HL-60/S4 (cell line): ENCODE results near the gene SLC22A13.
"Not testable (repeated sequence)": the region's sequence is repeated elsewhere in the genome, so short reads cannot be mapped to it uniquely, and the experiment has no call there.

Experiments
- in situ Hi-C: fragments of 300-500 bp; cut with MboI; formaldehyde crosslinking; loops from 2 replicates; pipeline ENCODE4 v1.14.3; 2022; ENCODE audit warnings: low sequenced_read_pairs

The SLC22A13 gene

GRCh38 chr3:38264353-38264771 is 1.2 kb upstream of the SLC22A13 start:
- in situ Hi-C loops, result no loop called here

DNA sequence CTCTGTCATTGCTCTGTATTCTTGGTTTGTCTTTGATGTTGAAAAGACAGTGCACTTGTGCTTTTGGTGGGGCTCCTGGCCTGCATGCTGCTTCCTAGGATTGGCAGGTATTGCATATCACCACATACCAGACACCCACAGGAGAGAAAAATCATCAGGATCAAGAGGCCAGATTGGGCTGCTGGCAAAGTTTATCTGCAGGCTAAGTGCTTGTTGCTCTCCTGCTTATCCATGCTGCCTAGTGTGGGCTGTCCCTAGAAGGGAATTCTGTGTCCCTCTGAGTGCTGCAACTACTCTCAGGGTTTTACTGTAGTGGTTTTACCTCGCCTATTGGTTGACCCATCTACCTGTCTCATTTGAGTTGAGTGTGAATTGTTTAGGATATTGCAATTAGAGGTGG is 833 bp upstream of the SLC22A13 start:
- in situ Hi-C loops, result no loop called here

DNA sequence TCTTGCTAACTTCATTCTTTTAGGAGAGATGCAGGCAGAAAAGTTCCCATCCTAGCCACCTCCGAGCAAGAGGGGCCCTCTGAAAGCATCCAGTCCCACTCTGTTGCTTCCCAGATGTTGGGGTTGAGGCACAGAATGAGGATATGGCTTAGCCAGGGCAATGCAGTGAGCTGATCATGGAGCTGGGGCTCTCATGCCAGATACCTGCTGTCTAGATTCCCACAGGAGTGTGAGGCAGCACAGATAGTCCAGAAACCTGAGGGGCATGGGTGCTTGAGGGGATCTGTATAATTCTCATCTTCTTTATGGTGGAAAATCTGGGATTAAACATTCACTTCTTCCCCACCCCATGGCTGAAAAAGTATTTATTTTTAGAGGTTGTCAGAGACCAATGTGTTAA is 1.2 kb downstream of the SLC22A13 start:
- in situ Hi-C loops, result no loop called here

DNA sequence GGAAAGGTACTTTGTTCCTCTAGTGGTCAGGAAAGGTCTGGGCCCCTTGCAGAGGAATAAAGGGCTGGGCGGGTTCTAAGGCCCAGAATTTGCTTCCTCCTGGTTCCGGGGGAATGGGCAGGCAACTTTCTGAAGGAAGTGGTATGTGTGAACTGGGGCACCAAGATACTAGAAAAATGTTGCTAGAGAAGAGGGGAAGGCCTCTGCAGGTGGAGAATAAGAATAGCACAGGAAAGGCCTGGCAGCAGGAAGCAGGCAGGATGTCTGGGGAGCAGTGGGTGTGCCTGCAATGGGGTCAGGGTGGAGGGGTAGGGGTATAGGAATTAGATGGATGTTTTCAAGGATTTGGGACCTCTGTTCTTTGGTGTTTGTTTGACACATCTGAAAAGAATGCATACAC is 2.0 kb downstream of the SLC22A13 start:
- in situ Hi-C loops, result no loop called here

DNA sequence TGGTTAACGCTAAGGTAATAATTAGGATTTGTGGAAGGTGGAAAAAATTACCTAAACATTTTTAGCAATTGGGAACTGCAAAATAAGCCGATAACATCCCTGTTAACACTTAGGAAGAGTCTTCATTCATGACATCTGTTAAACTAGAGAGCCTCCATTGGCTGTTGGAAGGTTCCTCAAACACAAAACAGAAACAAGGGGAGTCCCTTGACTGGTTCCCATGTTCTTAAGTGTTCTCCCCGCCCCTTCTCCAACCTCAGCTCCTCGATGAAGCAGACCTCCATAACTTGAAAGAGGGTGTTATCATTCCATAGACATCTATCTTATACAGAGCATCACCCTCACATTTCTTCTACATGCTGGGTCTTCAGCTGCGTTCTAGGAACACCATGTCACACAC is 2.5 kb downstream of the SLC22A13 start:
- in situ Hi-C loops, result no loop called here

DNA sequence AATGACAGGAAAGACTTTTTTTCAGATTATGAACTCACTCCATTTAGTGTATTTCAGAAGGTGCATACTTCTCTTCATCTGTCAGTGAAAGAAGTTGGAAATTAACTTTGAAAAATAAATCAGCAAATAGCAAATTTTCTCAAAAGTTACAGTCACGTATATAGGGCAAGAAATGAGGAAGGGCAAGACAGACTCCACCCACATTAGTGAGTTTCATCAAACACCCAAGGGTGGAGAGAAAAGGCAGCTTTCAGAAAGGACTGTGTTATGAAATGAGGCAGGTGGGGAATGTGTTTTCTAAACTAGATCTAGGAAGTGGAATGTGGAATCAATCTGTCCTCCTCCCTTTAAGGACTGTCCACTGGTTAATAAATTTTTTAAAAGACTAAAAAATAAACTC is 2.9 kb downstream of the SLC22A13 start:
- in situ Hi-C loops, result no loop called here

DNA sequence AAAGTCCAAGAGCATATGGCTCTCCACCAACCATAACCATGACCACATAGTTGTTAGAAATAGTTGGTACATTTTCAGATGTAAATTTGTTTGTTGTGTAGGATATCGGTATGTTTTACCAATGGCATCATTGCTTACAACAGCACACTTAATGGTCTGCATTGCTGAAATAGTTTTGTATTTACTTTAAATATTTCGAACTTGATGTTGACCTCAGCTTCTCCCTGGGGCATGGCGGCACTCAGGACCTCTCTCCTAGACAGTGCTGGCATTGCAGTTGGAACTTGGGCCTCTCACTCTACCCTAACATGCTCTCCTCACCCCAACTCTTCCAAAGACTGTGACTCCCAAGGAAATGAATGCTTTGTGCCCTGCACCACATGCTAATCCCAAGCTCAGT is 5.0 kb downstream of the SLC22A13 start:
- in situ Hi-C loops, result no loop called here

GRCh38 chr3:38271553-38271952 is 5.9 kb downstream of the SLC22A13 start:
- in situ Hi-C loops, result no loop called here

DNA sequence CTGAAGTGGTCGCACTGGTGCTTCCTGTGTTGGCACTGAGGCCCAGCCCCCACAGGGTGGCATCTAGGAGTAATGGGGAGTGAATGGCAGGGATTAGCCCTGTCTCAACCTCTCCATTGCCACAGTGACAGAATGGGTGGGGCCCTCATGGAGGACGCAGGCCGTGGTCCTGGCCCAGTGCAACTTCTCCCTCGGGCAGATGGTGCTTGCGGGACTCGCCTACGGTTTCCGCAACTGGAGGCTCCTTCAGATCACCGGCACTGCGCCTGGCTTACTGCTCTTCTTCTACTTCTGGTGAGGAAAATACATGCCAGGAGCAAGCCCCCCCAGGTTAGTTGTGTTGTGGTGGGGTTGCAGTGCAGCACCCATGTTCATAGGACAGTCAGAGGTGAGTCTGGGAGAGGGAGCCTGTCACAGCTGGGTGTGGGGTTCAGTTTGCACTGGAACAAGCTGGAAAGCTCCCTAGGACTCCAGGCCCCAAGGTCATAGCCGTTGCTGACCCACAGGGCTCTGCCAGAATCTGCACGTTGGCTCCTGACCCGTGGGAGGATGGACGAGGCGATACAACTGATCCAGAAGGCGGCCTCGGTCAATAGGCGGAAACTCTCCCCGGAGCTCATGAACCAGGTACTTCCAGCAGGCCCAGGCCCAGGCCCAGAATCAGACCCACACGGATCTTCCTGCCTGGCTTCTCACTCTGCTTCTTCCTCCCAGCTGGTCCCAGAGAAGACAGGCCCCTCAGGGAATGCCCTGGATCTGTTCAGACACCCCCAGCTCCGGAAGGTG is 9.4 kb downstream of the SLC22A13 start:
- in situ Hi-C loops, result no loop called here

- in situ Hi-C loops, result no loop called here
Measured at GRCh38 chr3:38275658-38276057, 10.0 kb downstream of the SLC22A13 start.

DNA sequence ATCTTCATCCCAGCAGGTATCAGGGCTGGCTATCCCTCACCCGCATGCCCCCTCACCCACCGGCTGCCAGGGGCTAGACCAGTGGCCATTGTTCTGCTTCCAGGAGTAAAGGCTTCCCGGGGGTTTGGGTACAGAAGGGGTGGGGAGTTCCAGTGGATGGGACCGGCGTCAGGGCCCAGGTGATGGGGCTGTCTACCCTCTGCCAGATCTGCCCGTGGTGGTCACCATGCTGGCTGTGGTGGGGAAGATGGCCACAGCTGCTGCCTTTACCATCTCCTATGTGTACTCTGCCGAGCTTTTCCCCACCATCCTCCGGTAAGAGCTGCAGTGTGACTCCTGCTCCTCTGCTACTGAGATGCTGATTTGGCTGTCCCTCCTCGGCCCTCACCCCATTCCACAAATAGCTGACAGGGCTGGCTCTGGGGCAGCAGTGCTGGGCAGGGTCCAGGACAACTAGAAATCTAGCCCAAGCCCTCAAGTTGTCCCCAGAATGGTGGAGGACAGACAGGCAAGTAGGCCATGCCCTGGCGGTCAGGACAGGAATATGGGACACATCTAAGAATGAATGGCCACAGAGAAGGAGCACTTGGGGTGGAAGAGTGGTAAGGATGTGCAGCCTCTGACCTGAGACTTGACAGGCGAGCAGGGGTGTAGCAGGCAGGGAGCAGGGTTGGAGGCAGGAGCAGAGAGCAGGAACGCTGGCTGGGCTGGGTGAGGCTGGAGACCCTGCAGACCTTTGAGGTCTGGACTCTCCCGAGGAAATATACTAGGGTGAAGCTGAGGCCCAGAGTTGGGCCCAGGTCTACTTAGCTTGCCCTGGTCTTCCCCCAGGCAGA is 10.7 kb downstream of the SLC22A13 start:
- in situ Hi-C loops, result no loop called here

DNA sequence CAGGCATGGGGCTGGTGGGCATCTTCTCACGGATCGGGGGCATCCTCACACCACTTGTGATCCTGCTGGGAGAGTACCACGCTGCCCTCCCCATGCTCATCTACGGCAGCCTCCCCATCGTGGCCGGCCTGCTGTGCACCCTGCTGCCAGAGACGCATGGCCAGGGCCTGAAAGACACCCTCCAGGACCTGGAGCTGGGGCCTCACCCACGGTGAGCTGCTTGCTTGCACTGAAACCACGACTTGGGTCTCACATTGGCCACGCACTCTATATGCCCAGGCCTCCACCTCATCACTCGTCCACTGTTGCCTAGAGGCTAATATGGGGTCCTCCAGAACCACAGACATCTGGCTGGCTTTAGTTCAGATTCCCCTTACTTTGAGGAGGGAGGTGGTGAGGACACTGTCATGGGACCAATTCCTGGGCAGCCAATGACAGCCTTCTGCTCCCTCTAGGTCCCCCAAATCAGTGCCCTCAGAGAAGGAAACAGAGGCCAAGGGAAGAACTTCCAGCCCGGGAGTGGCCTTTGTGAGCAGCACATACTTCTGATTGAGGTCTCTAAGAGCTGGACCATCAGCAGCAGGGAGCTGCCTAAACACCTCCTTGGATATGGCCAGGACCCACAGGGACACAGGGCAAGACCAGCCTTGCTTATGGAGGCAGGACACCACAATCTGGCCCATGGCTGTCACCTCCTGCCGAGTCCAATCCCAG is 11.5 kb downstream of the SLC22A13 start:
- in situ Hi-C loops, result no loop called here

DNA sequence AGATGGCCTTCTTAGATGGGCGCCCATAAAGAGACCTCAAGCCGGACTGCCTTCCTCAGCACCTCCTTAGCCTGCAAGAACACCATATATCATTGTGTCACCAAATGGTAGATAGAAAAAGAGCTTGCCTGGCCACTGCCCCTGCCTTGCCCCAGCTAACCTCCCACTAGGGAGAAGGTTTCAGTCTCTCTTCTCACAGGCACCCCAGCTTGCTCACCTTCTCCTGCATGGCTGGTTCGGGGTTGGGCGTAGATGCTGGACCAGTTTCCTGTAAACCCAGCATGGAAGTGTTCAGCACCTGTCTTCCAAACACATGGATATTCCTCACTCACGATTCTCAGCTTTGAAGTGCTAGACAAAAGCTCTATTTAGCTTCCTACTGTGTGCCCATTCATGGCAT is 13.2 kb downstream of the SLC22A13 start:
- in situ Hi-C loops, result no loop called here

DNA sequence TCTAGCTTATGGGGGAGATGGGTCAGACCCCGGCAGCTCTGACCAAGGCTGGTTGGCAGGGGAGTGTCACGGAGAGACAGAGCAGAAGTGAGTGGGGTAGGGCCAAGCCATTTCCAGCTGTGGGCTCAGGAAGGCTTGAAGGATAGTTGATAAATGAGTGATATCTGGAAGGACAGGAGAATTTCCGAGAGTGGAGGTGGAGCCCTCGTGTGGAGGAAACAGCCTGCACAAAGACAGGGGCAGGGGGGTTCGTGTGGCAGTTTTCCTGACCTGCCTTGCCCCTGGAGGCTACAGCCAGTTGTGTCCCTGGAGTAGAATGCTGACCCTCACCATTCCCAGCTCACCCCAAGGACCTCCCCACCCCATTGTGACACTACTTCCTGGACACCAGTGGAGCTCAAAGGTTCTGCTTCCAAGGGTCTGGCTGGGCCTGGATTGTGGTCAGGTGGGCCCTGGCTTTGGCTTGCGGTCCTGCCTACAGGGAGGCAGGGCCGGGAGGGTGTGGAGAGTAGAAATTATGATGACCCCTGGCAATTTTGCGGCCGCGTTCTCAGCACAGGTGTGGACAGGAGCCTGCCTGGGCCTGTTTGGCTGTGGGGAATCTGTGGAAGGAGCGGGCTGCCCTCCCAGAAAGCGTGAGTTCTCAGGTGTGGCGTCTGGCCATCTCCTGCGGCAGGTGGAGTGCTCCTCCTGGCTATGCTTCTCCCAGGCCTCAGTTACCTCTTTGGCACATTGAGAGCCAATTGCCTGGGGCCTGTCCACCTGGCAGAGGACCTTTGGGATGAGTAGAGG is 16.5 kb downstream of the SLC22A13 start, which contains the start of gene SLC22A14:
SLC22A14 (plus strand) TSS at position 400 of the 792 bp plus-strand sequence. CDS start 23,733 bp downstream, outside the sequence.
- in situ Hi-C loops, result no loop called here

DNA sequence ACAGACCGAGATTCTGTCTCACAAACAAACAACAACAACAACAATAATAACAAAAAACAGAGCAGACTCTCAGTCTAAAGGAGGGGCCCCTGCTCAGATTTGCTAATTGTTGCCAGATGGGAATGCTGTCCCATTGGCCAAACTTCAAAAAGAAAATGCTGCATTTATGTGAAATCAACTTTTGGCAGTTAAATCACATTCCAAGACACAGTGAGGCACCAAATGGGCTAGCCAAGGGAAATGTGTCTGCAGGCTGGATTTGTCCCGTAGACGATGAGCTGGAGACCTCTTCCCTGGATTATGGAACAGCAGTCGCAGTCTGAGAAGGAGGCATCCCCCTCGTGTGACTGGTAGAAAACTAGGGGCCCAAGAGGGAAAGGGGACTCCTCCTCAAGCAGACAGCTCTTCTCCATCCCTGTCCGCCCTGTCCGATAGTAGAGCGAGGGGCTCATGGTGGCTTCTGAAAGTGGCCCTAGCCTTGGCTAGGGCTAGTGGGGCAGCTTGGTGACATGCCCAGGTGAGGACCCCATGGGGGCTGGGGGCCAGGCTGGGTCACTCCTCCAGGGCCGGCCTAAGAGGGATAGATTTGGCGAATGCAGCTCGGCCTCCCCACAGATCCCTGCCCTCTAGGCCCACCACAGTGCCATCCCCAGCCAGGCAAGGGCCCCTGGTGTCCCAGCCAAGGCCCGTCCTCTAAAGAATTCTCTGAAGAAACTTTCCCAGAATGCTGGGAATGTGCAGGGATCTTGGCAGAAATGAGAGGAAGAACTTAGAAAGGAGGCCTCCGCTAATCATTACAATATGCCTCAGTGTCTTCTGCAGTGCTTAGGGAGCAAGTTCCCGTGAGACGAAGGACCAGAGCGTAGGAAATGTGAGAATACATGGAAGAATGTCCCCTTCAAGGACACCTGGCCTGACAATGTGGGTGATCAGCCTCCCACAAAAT is 18.5 kb downstream of the SLC22A13 start:
- in situ Hi-C loops, result no loop called here

DNA sequence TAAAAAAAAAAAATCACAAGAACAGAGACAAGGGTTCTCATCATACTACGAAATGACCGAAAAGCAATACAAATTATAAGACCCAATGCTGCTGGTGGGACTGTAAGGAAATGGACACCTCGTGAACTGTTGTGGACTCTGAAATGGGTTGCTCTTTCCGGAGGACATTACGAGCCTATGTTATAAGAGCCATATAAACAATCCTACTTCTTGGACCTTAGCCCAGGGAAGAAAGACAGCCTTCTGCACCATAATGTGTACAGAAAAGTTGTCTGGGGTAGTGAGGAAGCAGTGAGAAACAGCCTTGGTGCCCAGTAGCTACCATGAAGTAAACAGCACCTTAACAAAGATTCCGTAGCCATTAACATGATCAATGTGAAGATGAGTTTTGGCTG is 19.1 kb downstream of the SLC22A13 start:
- in situ Hi-C loops, result no loop called here

- in situ Hi-C loops, result not testable (repeated sequence)
Measured at GRCh38 chr3:38289286-38290217, 23.9 kb downstream of the SLC22A13 start.

GRCh38 chr3:38297053-38297452 is 31.4 kb downstream of the SLC22A13 start:
- in situ Hi-C loops, result not testable (repeated sequence)
